GM23248 (cell line): ENCODE measurements around the gene PHF24. TPM values are rescaled to one million over a fixed set of nuclear protein-coding genes. Genes with fewer than 3 reads are reported as not detected.

Experiments
- DNase-seq: peaks from one replicate; pipeline ENCODE4 v3.0.0-alpha.2; 2015
- H2AFZ ChIP-seq: fragments of 200-600 bp; sonication (generic); 2 replicates; pipeline ENCODE4 v1.6.1; 2016; ENCODE audit warnings: antibody characterized with exemption
- H3F3A ChIP-seq: fragments of 200-600 bp; sonication (generic); 2 replicates; pipeline ENCODE4 v1.6.1; 2016; ENCODE audit warnings: mild to moderate bottlenecking, antibody characterized with exemption, mixed run types; ENCODE audit not compliant: insufficient read depth
- H3K27ac ChIP-seq: fragments of 200-600 bp; sonication (generic); 2 replicates; pipeline ENCODE4 v1.5.1; 2016; ENCODE audit warnings: mild to moderate bottlenecking
- H3K27me3 ChIP-seq: fragments of 200-600 bp; sonication (generic); replicated peaks from 2 replicates; pipeline ENCODE4 v1.6.1; 2016; ENCODE audit warnings: mild to moderate bottlenecking; ENCODE audit not compliant: insufficient read depth
- H3K36me3 ChIP-seq: fragments of 200-600 bp; sonication (generic); 2 replicates; pipeline ENCODE4 v1.6.1; 2016; ENCODE audit warnings: low read depth, mild to moderate bottlenecking
- H3K4me1 ChIP-seq: fragments of 200-600 bp; sonication (generic); 2 replicates; pipeline ENCODE4 v1.6.1; 2016; ENCODE audit warnings: mild to moderate bottlenecking; ENCODE audit not compliant: insufficient read depth
- H3K4me2 ChIP-seq: fragments of 200-600 bp; sonication (generic); one replicate; pipeline ENCODE4 v1.6.1; 2016; ENCODE audit warnings: mild to moderate bottlenecking; ENCODE audit not compliant: unreplicated experiment
- H3K4me3 ChIP-seq: fragments of 200-600 bp; sonication (generic); 2 replicates; pipeline ENCODE4 v1.5.1; 2016; ENCODE audit warnings: mild to moderate bottlenecking
- H3K79me2 ChIP-seq: fragments of 200-600 bp; sonication (generic); 2 replicates; pipeline ENCODE4 v1.6.1; 2016; ENCODE audit warnings: mild to moderate bottlenecking; ENCODE audit not compliant: insufficient read depth
- H3K9ac ChIP-seq: fragments of 200-600 bp; sonication (generic); 2 replicates; pipeline ENCODE4 v1.6.1; 2016; ENCODE audit warnings: mild to moderate bottlenecking
- H3K9me2 ChIP-seq: fragments of 200-600 bp; sonication (generic); 2 replicates; pipeline ENCODE4 v1.6.1; 2016; ENCODE audit warnings: mixed run types, mild to moderate bottlenecking, moderate library complexity; ENCODE audit not compliant: insufficient read depth
- H3K9me3 ChIP-seq: fragments of 200-600 bp; sonication (generic); one replicate; pipeline ENCODE4 v1.6.1; 2017; ENCODE audit warnings: low read depth
- H4K20me1 ChIP-seq: fragments of 200-600 bp; sonication (generic); 2 replicates; pipeline ENCODE4 v1.6.0; 2016; ENCODE audit not compliant: insufficient read depth
- EZH2 ChIP-seq: fragments of 200-600 bp; sonication (generic); IDR thresholded peaks from 2 replicates; pipeline ENCODE4 v1.6.1; 2018; ENCODE audit warnings: antibody characterized with exemption, mild to moderate bottlenecking; ENCODE audit not compliant: insufficient read depth, poor library complexity, severe bottlenecking
- EZH2phosphoT487 ChIP-seq: fragments of 200-600 bp; sonication (generic); IDR thresholded peaks from 2 replicates; pipeline ENCODE4 v1.6.1; 2018; ENCODE audit warnings: antibody characterized with exemption, moderate library complexity, mild to moderate bottlenecking, low read depth; ENCODE audit not compliant: insufficient read depth
- WGBS, 2 experiments: methylation state at CpG; one replicate each; pipeline ENCODE4 v1.1.6; 2015 to 2017; ENCODE audit warnings: low lambda C conversion rate in 2 of 2, low coverage in 1 of 2; ENCODE audit errors: missing lambda C conversion rate in 2 of 2; 5-methylcytosine and 5-hydroxymethylcytosine counted together
- in situ Hi-C: fragments of 300-500 bp; cut with MboI; formaldehyde crosslinking; loops from 2 replicates; pipeline ENCODE4 v1.15.0; 2020
- polyA plus RNA-seq: library from polyadenylated mRNA; unstranded; fragments of >200 nt; fragmentation: Nextera tagmentation; extraction: Ambion mirVana; gene quantifications from 2 replicates; pipeline ENCODE4 v1.2.1, GENCODE V29; 2016
- total RNA-seq: library from RNA; depleted of rRNA; stranded (reverse); fragments of >200 nt; shearing (Covaris generic); gene quantifications from 2 replicates; pipeline ENCODE4 v1.2.3, GENCODE V29; 2014

PHF24 gene
- total and polyA plus RNA-seq, 2 experiments from 2014 or later, result not detected

GRCh38 chr9:34996905-34997279 lies 38.8 kb downstream of the PHF24 start:
- no peak overlapping the region for H3K4me2 ChIP-seq
- H3K9ac ChIP-seq, result no peak overlapping the region
- H4K20me1 ChIP-seq, result no peaks in the 10 kb centered on the region
- peaks cover 58% of the 10 kb centered on the region for H3F3A ChIP-seq
- H3K9me3 ChIP-seq, result no peaks in the 10 kb centered on the region
- 0 out of 2 replicates have a peak, but pooled peaks cover 5% of the 10 kb centered on the region for H3K79me2 ChIP-seq
- no peaks in the 10 kb centered on the region for H3K9me2 ChIP-seq
- peaks cover 62% of the 10 kb centered on the region for H3K4me1 ChIP-seq
- H3K27ac ChIP-seq, result 0 out of 2 replicates have a peak overlapping the region, but pooled peaks have one; percentile 96
- in situ Hi-C loops, result no loop called here
- H3K27me3 ChIP-seq, result no peaks in the 10 kb centered on the region
- H3K4me3 ChIP-seq, result no peak overlapping the region
- H2AFZ ChIP-seq, result no peak overlapping the region
- TF ChIP-seq EZH2, result no peak
- TF ChIP-seq EZH2phosphoT487, result no peak
- DNase-seq, result no peak
- 89 to 94% methylated on average over 10 of the region's 10 CpGs for WGBS, 2 experiments
- no peaks in the 10 kb centered on the region for H3K36me3 ChIP-seq

GRCh38 chr9:34997379-34997781 lies 39.3 kb downstream of the PHF24 start:
- DNase-seq, result no peak
- Histone ChIP-seq H3K4me1 (peaks cover 60% of the 10 kb centered on the region), H3F3A (peaks cover 57% of the 10 kb centered on the region), H3K9me3 (no peaks in the 10 kb centered on the region), H2AFZ (no peak overlapping the region), H3K79me2 (0 out of 2 replicates have a peak, but pooled peaks cover 5% of the 10 kb centered on the region), H3K9me2 (no peaks in the 10 kb centered on the region), H3K27ac (no peak overlapping the region), H3K27me3 (no peaks in the 10 kb centered on the region), H4K20me1 (no peaks in the 10 kb centered on the region), H3K4me3 (no peak overlapping the region), H3K9ac (no peak overlapping the region), H3K36me3 (no peaks in the 10 kb centered on the region), H3K4me2 (no peak overlapping the region)
- TF ChIP-seq EZH2 (no peak), EZH2phosphoT487 (no peak)
- in situ Hi-C loops, result no loop called here

GRCh38 chr9:34998266-34998665 lies 40.2 kb downstream of the PHF24 start:
- Histone ChIP-seq H3K36me3 (no peaks in the 10 kb centered on the region), H3F3A (peaks cover 56% of the 10 kb centered on the region), H2AFZ (no peak overlapping the region), H4K20me1 (no peaks in the 10 kb centered on the region), H3K4me1 (peaks cover 51% of the 10 kb centered on the region), H3K27ac (no peak overlapping the region), H3K27me3 (no peaks in the 10 kb centered on the region), H3K9ac (peak overlapping the region; percentile 2; the same call in 1 of the 2 replicates), H3K9me3 (no peaks in the 10 kb centered on the region), H3K4me2 (no peak overlapping the region), H3K4me3 (no peak overlapping the region), H3K9me2 (no peaks in the 10 kb centered on the region), H3K79me2 (0 out of 2 replicates have a peak, but pooled peaks cover 5% of the 10 kb centered on the region)
- no peak for DNase-seq
- TF ChIP-seq EZH2 (no peak), EZH2phosphoT487 (no peak)
- WGBS, 2 experiments, result 85 to 86% methylated on average over 3 of the region's 3 CpGs
- in situ Hi-C loops, result no loop called here

GRCh38 chr9:34999576-34999975 lies 41.5 kb downstream of the PHF24 start:
- Histone ChIP-seq H3K79me2 (0 out of 2 replicates have a peak, but pooled peaks cover 5% of the 10 kb centered on the region), H2AFZ (no peak overlapping the region), H3K9ac (no peak overlapping the region), H4K20me1 (no peaks in the 10 kb centered on the region), H3K4me3 (no peak overlapping the region), H3K4me2 (no peak overlapping the region), H3K9me2 (no peaks in the 10 kb centered on the region), H3K27me3 (no peaks in the 10 kb centered on the region), H3K9me3 (no peaks in the 10 kb centered on the region), H3K4me1 (peaks cover 38% of the 10 kb centered on the region), H3F3A (peaks cover 44% of the 10 kb centered on the region), H3K27ac (peak overlapping the region; percentile 79; the same call in 1 of the 2 replicates), H3K36me3 (no peaks in the 10 kb centered on the region)
- in situ Hi-C loops, result no loop called here
- no peak for DNase-seq
- 100% methylated on average over 2 of the region's 2 CpGs for WGBS, 2 experiments
- TF ChIP-seq EZH2phosphoT487 (no peak), EZH2 (no peak)

GRCh38 chr9:35000535-35001284 lies 42.6 kb downstream of the PHF24 start:
- no peaks in the 10 kb centered on the region for H3K9me3 ChIP-seq
- DNase-seq, result peak; percentile 94
- H4K20me1 ChIP-seq, result no peaks in the 10 kb centered on the region
- peak overlapping the region; percentile 69 for H3K4me2 ChIP-seq
- 0 out of 2 replicates have a peak, but pooled peaks cover 5% of the 10 kb centered on the region for H3K79me2 ChIP-seq
- in situ Hi-C loops, result no loop called here
- no peaks in the 10 kb centered on the region for H3K27me3 ChIP-seq
- H3K9me2 ChIP-seq, result no peaks in the 10 kb centered on the region
- no peaks in the 10 kb centered on the region for H3K36me3 ChIP-seq
- WGBS, 2 experiments, result 55 to 59% methylated on average over 6 of the region's 6 CpGs
- no peak for TF ChIP-seq EZH2phosphoT487
- TF ChIP-seq EZH2, result no peak
- H3F3A ChIP-seq, result peaks cover 33% of the 10 kb centered on the region
- H2AFZ ChIP-seq, result no peak overlapping the region
- H3K4me3 ChIP-seq, result peak overlapping the region; percentile 32; the same call in 1 of the 2 replicates
- peak overlapping the region; percentile 33 for H3K9ac ChIP-seq
- H3K4me1 ChIP-seq, result peaks cover 27% of the 10 kb centered on the region
- peak overlapping the region; percentile 79 for H3K27ac ChIP-seq
